H1 (cell line): ENCODE data around the gene PGBD5. TPM values are rescaled to one million over a fixed set of nuclear protein-coding genes. Genes with fewer than 3 reads are reported as not detected.

Source experiments
- CTCF ChIA-PET: fragments of 300-600 bp; sonication (Branson Sonifier 250); formaldehyde crosslinking; loops from one replicate; lab custom pipeline; 2021; ENCODE audit not compliant: partially characterized antibody; lab: Charles Lee
- POLR2A ChIA-PET: fragments of 300-600 bp; sonication (Branson Sonifier 250); formaldehyde crosslinking; loops from one replicate; lab custom pipeline; 2021; ENCODE audit warnings: inconsistent platforms; ENCODE audit not compliant: partially characterized antibody; lab: Charles Lee
- DNase-seq, 2 experiments: peaks; one replicate each; pipeline versions ENCODE4 v3.0.0 to v3.0.0-alpha.2; 2010 to 2022; ENCODE audit warnings: low spot score in 2 of 2, low read depth in 1 of 2, mixed read lengths in 1 of 2
- FAIRE-seq: peaks from 2 replicates; lab custom pipeline; 2011; peaks lifted over from hg19 to GRCh38; lab: Jason Lieb, UNC
- H2AFZ ChIP-seq: 2 replicates; pipeline ENCODE4 v1.8.1; 2012; ENCODE audit warnings: low read length, inconsistent platforms
- H2AK5ac ChIP-seq: 2 replicates; pipeline ENCODE4 v1.6.1; 2013; ENCODE audit warnings: low read depth, low read length
- H2BK120ac ChIP-seq: replicated peaks from 2 replicates; pipeline ENCODE3; 2013; ENCODE audit warnings: low read depth, low read length, inconsistent platforms
- H2BK12ac ChIP-seq: 2 replicates; pipeline ENCODE4 v1.6.1; 2013; ENCODE audit warnings: low read depth, low read length
- H2BK15ac ChIP-seq: 2 replicates; pipeline ENCODE4 v1.6.1; 2013; ENCODE audit warnings: low read length
- H2BK20ac ChIP-seq: 2 replicates; pipeline ENCODE4 v1.6.1; 2013; ENCODE audit warnings: low read length
- H2BK5ac ChIP-seq: 2 replicates; pipeline ENCODE4 v1.6.1; 2013; ENCODE audit warnings: low read depth, low read length
- H3K14ac ChIP-seq: 2 replicates; pipeline ENCODE4 v1.6.1; 2013; ENCODE audit warnings: inconsistent platforms; ENCODE audit not compliant: insufficient read length
- H3K18ac ChIP-seq: 2 replicates; pipeline ENCODE4 v1.6.1; 2013; ENCODE audit warnings: low read length; ENCODE audit errors: extremely low read depth
- H3K23ac ChIP-seq: 2 replicates; pipeline ENCODE4 v1.6.1; 2013; ENCODE audit warnings: inconsistent platforms; ENCODE audit not compliant: insufficient read length
- H3K23me2 ChIP-seq: 2 replicates; pipeline ENCODE4 v1.6.1; 2013; ENCODE audit warnings: low read depth, low read length
- H3K27ac ChIP-seq: 2 replicates; pipeline ENCODE4 v1.6.1; 2011; ENCODE audit warnings: low read depth, low read length, inconsistent platforms
- H3K27me3 ChIP-seq, 4 experiments: replicated peaks in 1 of 4; 1 replicate in 1 of 4; 2 replicates in 3 of 4; pipeline versions ENCODE4 v1.6.1 to v1.8.1; 2011 to 2013; ENCODE audit warnings: low read length in 3 of 4, mild to moderate bottlenecking in 3 of 4, inconsistent platforms in 2 of 4, mixed read lengths in 2 of 4, moderate library complexity in 1 of 4; ENCODE audit not compliant: control insufficient read depth in 3 of 4, insufficient read depth in 3 of 4; ENCODE audit errors: extremely low read depth in 1 of 4
- H3K36me3 ChIP-seq, 4 experiments: 2 replicates each; pipeline versions ENCODE4 v1.6.1 to v1.8.1; 2011 to 2013; ENCODE audit warnings: mild to moderate bottlenecking in 4 of 4, low read length in 3 of 4, moderate library complexity in 2 of 4, control low read depth in 1 of 4, inconsistent platforms in 1 of 4; ENCODE audit not compliant: insufficient read depth in 4 of 4, control insufficient read depth in 2 of 4
- H3K4ac ChIP-seq: replicated peaks from 2 replicates; pipeline ENCODE3; 2013; ENCODE audit warnings: low read length, low read depth, mixed read lengths, inconsistent platforms; ENCODE audit not compliant: insufficient read length
- H3K4me1 ChIP-seq, 4 experiments: replicated peaks in 1 of 4; 1 replicate in 1 of 4; 2 replicates in 3 of 4; pipeline versions ENCODE4 v1.6.1 to v1.8.1; 2011 to 2013; ENCODE audit warnings: low read length in 3 of 4, inconsistent platforms in 2 of 4, mixed read lengths in 1 of 4; ENCODE audit not compliant: insufficient read depth in 4 of 4, control insufficient read depth in 3 of 4
- H3K4me2 ChIP-seq, 2 experiments: 2 replicates each; pipeline versions ENCODE4 v1.6.1 to v1.8.1; 2011 to 2013; ENCODE audit warnings: low read depth in 2 of 2, low read length in 2 of 2, control low read depth in 1 of 2, inconsistent platforms in 1 of 2, mild to moderate bottlenecking in 1 of 2; ENCODE audit not compliant: insufficient read depth in 1 of 2
- H3K4me3 ChIP-seq, 4 experiments: fragments of 200-600, 300-600 bp in 1 of 4; sonication (generic), shearing (Covaris generic), sonication (Bioruptor Twin) in 1 of 4; 2 replicates each; pipeline versions ENCODE4 v1.5.1 to v1.8.1; 2011 to 2016; ENCODE audit warnings: low read length in 4 of 4, low read depth in 3 of 4, control low read depth in 2 of 4, inconsistent platforms in 2 of 4, mild to moderate bottlenecking in 2 of 4, mixed read lengths in 1 of 4, moderate library complexity in 1 of 4; ENCODE audit not compliant: insufficient read depth in 2 of 4; ENCODE audit errors: extremely low read depth in 1 of 4
- H3K56ac ChIP-seq: replicated peaks from 2 replicates; pipeline ENCODE3; 2013; ENCODE audit warnings: low read depth, mild to moderate bottlenecking, mixed read lengths, low read length, inconsistent platforms; ENCODE audit not compliant: insufficient read length
- H3K79me1 ChIP-seq: 2 replicates; pipeline ENCODE4 v1.6.1; 2013; ENCODE audit warnings: low read depth, low read length, control low read depth
- H3K79me2 ChIP-seq, 2 experiments: 2 replicates each; pipeline versions ENCODE4 v1.6.1 to v1.8.1; 2012 to 2013; ENCODE audit warnings: low read length in 2 of 2, mild to moderate bottlenecking in 2 of 2, inconsistent platforms in 1 of 2; ENCODE audit not compliant: insufficient read depth in 2 of 2, control insufficient read depth in 1 of 2
- H3K9ac ChIP-seq, 4 experiments: replicated peaks in 1 of 4; 1 replicate in 1 of 4; 2 replicates in 3 of 4; pipeline versions ENCODE4 v1.6.1 to v1.8.1; 2011 to 2013; ENCODE audit warnings: low read depth in 3 of 4, low read length in 3 of 4, control low read depth in 2 of 4, mild to moderate bottlenecking in 2 of 4, moderate library complexity in 2 of 4, inconsistent platforms in 1 of 4; ENCODE audit errors: extremely low read depth in 1 of 4
- H3K9me3 ChIP-seq, 2 experiments: 2 replicates each; pipeline versions ENCODE4 v1.6.1 to v1.8.1; 2012 to 2013; ENCODE audit warnings: mild to moderate bottlenecking in 2 of 2, moderate library complexity in 2 of 2, control low read depth in 1 of 2, inconsistent platforms in 1 of 2, low read depth in 1 of 2, low read length in 1 of 2, mixed read lengths in 1 of 2; ENCODE audit not compliant: insufficient read depth in 2 of 2
- H4K20me1 ChIP-seq, 2 experiments: replicated peaks in 1 of 2; 2 replicates each; pipeline versions ENCODE3 to v1.8.1; 2011 to 2013; ENCODE audit warnings: inconsistent platforms in 2 of 2, low read length in 2 of 2, mild to moderate bottlenecking in 1 of 2; ENCODE audit not compliant: insufficient read depth in 2 of 2, control insufficient read depth in 1 of 2
- H4K5ac ChIP-seq: 2 replicates; pipeline ENCODE4 v1.6.1; 2013; ENCODE audit warnings: low read length, low read depth, mixed read lengths, inconsistent platforms; ENCODE audit not compliant: insufficient read length
- H4K8ac ChIP-seq: 2 replicates; pipeline ENCODE4 v1.8.0; 2013; ENCODE audit warnings: mild to moderate bottlenecking, moderate library complexity, low read length, inconsistent platforms; ENCODE audit not compliant: insufficient read depth; ENCODE audit errors: extremely low read depth
- H4K91ac ChIP-seq: replicated peaks from 2 replicates; pipeline ENCODE3; 2013; ENCODE audit warnings: low read length, mixed read lengths, inconsistent platforms; ENCODE audit not compliant: insufficient read length
- BACH1 ChIP-seq: IDR thresholded peaks from 2 replicates; pipeline ENCODE4 v1.6.1; 2012; ENCODE audit warnings: low read length, improper control_type of control experiment
- CEBPB ChIP-seq: IDR thresholded peaks from 2 replicates; pipeline ENCODE4 v1.6.1; 2012; ENCODE audit warnings: low read depth, low read length
- CTBP2 ChIP-seq: IDR thresholded peaks from 2 replicates; pipeline ENCODE4 v1.7.0; 2011; ENCODE audit warnings: borderline replicate concordance, mild to moderate bottlenecking, moderate library complexity, mixed read lengths, low read length; ENCODE audit not compliant: insufficient read depth, insufficient read length
- RAD21 ChIP-seq, 2 experiments: IDR thresholded peaks in 1 of 2; conservative IDR thresholded peaks in 1 of 2; 2 replicates each; pipeline ENCODE4 v1.6.1; 2011; ENCODE audit warnings: low read depth in 2 of 2, low read length in 2 of 2, improper control_type of control experiment in 1 of 2, inconsistent platforms in 1 of 2, mild to moderate bottlenecking in 1 of 2, moderate library complexity in 1 of 2
- SP1 ChIP-seq: IDR thresholded peaks from 2 replicates; pipeline ENCODE4 v1.6.1; 2011; ENCODE audit warnings: low read depth, low read length
- WGBS, 2 experiments: shearing (Covaris generic) in 1 of 2; methylation state at CpG; one replicate each; pipeline versions ENCODE4 v1.1.6 to v1.1.7; 2013 to 2015; ENCODE audit warnings: low lambda C conversion rate in 2 of 2, mixed read lengths in 2 of 2, inconsistent platforms in 1 of 2, low coverage in 1 of 2, missing lambda C conversion rate in 1 of 2; ENCODE audit not compliant: insufficient replicate concordance in 2 of 2, insufficient coverage in 1 of 2, insufficient read length in 1 of 2; ENCODE audit errors: extremely low coverage in 1 of 2, missing lambda C conversion rate in 1 of 2; 5-methylcytosine and 5-hydroxymethylcytosine counted together
- polyA plus RNA-seq, 7 experiments: library from polyadenylated mRNA; depleted of rRNA in 3 of 7; stranded (reverse) in 5 of 7; unstranded in 2 of 7; fragments of >200 nt in 5 of 7; fragments of 200-250 nt in 2 of 7; gene quantifications; 1 replicate in 5 of 7; 2 replicates in 1 of 7; 4 replicates in 1 of 7; pipeline versions ENCODE4 v1.2.1 to v1.2.3, GENCODE V29; 2011 to 2013; ENCODE audit warnings: missing spikeins in 2 of 7, mixed read lengths in 2 of 7
- total RNA-seq: library from RNA; stranded (reverse); fragmentation: NEBNext Ultra II Directional; extraction: Animal tissue kit (Norgen Biotek cat#: 25700); gene quantifications from 2 replicates; pipeline ENCODE4 v1.2.1, GENCODE V29; 2021
- TF ChIP-seq, protein P1 (sequence below), 3 experiments: IDR thresholded peaks; 1 replicate in 2 of 3; 2 replicates in 1 of 3; pipeline versions ENCODE4 v1.5.1 to v1.6.1; 2011; ENCODE audit warnings: low read length in 3 of 3, mild to moderate bottlenecking in 3 of 3, inconsistent platforms in 2 of 3, low read depth in 1 of 3, moderate library complexity in 1 of 3; ENCODE audit not compliant: insufficient read depth in 1 of 3; ENCODE audit errors: control extremely low read depth in 1 of 3

PGBD5 gene
- total and polyA plus RNA-seq, 2 of the 8 experiments (the other 6 are each of a cell fraction or from before 2014, with no cell fraction given), result 16.3 to 18.4 TPM

DNA sequence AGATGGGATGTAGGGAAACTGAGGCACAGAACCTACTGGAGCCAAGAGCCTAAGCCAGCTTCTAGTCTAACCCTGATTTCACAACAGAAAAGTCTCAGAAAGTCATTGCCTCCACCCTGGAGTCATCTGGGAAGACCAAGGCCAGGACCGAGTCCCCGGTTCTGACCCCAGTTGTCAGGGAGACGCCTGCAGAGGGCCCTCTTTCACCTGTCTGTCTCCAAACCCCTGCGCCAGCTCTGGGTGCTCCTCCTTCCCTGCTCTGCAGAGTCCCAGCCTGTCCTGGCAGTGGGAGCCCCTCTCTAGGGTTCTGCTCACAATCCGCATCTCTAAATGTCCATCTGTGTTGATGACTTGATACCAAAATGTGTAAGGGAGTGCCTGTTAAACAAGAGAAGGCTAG is 149.7 kb downstream of the PGBD5 start:
- no peak overlapping the region for H4K8ac ChIP-seq
- H3K18ac ChIP-seq, result no peak overlapping the region
- H3K23ac ChIP-seq, result no peak overlapping the region
- no peaks in the 10 kb centered on the region for H3K23me2 ChIP-seq
- H2AFZ ChIP-seq, result no peak overlapping the region
- no peak overlapping the region for H3K4me3 ChIP-seq
- no peak for TF ChIP-seq CTBP2
- no peak for TF ChIP-seq BACH1
- no peak for TF ChIP-seq SP1
- no peak for TF ChIP-seq CEBPB
- peak; percentile 9 to 47; a peak in 3 of 4 replicates for TF ChIP-seq RAD21 (IDR thresholded peaks at IDR 0.05 in 1 of 2, conservative IDR thresholded peaks at IDR 0.05 in 1 of 2; ENCODE audit: low read depth in 2 of 2, low read length in 2 of 2)
- TF ChIP-seq, protein P1, sequence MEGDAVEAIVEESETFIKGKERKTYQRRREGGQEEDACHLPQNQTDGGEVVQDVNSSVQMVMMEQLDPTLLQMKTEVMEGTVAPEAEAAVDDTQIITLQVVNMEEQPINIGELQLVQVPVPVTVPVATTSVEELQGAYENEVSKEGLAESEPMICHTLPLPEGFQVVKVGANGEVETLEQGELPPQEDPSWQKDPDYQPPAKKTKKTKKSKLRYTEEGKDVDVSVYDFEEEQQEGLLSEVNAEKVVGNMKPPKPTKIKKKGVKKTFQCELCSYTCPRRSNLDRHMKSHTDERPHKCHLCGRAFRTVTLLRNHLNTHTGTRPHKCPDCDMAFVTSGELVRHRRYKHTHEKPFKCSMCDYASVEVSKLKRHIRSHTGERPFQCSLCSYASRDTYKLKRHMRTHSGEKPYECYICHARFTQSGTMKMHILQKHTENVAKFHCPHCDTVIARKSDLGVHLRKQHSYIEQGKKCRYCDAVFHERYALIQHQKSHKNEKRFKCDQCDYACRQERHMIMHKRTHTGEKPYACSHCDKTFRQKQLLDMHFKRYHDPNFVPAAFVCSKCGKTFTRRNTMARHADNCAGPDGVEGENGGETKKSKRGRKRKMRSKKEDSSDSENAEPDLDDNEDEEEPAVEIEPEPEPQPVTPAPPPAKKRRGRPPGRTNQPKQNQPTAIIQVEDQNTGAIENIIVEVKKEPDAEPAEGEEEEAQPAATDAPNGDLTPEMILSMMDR (IDR thresholded peaks at IDR 0.05; ENCODE audit: control extremely low read depth in 1 of 3, insufficient read depth in 1 of 3, low read depth in 1 of 3, low read length in 3 of 3), result peak in 2 of 3 experiments; percentile 22 to 43; a peak in 2 of 4 replicates
- peak in 1 of 2 experiments; percentile 62 for DNase-seq
- ChIA-PET CTCF (interaction anchor here (0.9 to 2.1 kb wide), 4 partner anchors 12 to 29 kb away, joined by 3 to 10 read pairs (median 4); no protein-coding TSS in a partner anchor), POLR2A (no interaction called here)
- no peak for FAIRE-seq
- H4K91ac ChIP-seq, result no peak overlapping the region
- H2AK5ac ChIP-seq, result no peak overlapping the region
- no peak overlapping the region for H2BK12ac ChIP-seq
- H2BK15ac ChIP-seq, result no peak overlapping the region
- no peak overlapping the region for H2BK5ac ChIP-seq
- H3K27ac ChIP-seq, result no peak overlapping the region
- 86% methylated on average over 5 of the region's 5 CpGs; no CpG with 5 or more reads in 1 of the 2 experiments for WGBS, 2 experiments
- no peak overlapping the region for H3K9ac ChIP-seq
- peaks cover 9 to 20% (median 11%) of the 10 kb centered on the region in 4 experiments for H3K4me1 ChIP-seq
- no peak overlapping the region for H3K14ac ChIP-seq
- peaks cover 0 to 19% (median 1%) of the 10 kb centered on the region in 4 experiments; a peak in 3 of 8 replicates for H3K36me3 ChIP-seq
- no peaks in the 10 kb centered on the region; the same call in 1 of the 2 replicates for H3K79me1 ChIP-seq
- no peak overlapping the region for H2BK20ac ChIP-seq
- no peak overlapping the region for H3K56ac ChIP-seq
- no peak overlapping the region for H2BK120ac ChIP-seq
- H3K27me3 ChIP-seq, result no peaks in the 10 kb centered on the region
- H3K79me2 ChIP-seq, result no peaks in the 10 kb centered on the region
- no peak overlapping the region for H4K5ac ChIP-seq
- peak overlapping the region in 1 of 2 experiments; percentile 39; a peak in 2 of 4 replicates for H3K4me2 ChIP-seq
- H3K9me3 ChIP-seq, result no peaks in the 10 kb centered on the region
- no peak overlapping the region for H3K4ac ChIP-seq
- H4K20me1 ChIP-seq, result peaks cover 0 to 3% of the 10 kb centered on the region in 2 experiments
